T47D (cell line): Measurements from ENCODE around the gene MARCHF11.

Experiments used
- DNase-seq, 2 experiments: peaks; one replicate each; pipeline versions ENCODE4 v3.0.0 to v3.0.0-alpha.2; 2011 to 2012; ENCODE audit warnings: low read depth in 1 of 2, low spot score in 1 of 2
- JUND ChIP-seq: IDR thresholded peaks from 2 replicates; pipeline ENCODE4 v1.6.1; 2012; ENCODE audit warnings: low read depth
- in situ Hi-C: cut with HindIII; loops from 2 replicates; pipeline ENCODE4 v1.10.0; 2016; ENCODE audit warnings: low sequenced_read_pairs, low pct_unique_long_range_greater_than_20kb

The MARCHF11 gene

GRCh38 chr5:16147179-16147900, 32.3 kb downstream of the MARCHF11 start:
- in situ Hi-C loops = no loop called here
- TF ChIP-seq JUND = no peak
- no peak for DNase-seq

DNA sequence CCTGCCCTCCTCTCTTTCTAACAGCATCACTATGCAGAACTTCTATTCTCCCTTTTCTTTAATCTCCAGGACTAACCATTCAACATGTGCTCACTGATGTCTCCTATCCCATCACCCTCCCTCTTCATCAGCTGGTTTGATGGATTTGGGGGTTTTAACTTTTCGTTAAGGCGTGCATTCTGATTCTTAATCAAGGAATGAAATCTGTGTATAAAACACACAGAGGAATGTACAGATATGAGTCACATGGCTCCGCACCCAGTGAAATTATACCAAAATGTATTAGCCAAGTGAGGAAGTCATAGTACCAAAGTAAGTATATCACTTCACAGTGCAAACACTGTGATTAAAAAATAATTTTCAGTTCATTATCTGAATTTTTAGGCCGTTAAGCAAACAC, 35.2 kb downstream of the MARCHF11 start:
- in situ Hi-C loops = no loop called here
- TF ChIP-seq JUND = no peak
- no peak for DNase-seq

DNA sequence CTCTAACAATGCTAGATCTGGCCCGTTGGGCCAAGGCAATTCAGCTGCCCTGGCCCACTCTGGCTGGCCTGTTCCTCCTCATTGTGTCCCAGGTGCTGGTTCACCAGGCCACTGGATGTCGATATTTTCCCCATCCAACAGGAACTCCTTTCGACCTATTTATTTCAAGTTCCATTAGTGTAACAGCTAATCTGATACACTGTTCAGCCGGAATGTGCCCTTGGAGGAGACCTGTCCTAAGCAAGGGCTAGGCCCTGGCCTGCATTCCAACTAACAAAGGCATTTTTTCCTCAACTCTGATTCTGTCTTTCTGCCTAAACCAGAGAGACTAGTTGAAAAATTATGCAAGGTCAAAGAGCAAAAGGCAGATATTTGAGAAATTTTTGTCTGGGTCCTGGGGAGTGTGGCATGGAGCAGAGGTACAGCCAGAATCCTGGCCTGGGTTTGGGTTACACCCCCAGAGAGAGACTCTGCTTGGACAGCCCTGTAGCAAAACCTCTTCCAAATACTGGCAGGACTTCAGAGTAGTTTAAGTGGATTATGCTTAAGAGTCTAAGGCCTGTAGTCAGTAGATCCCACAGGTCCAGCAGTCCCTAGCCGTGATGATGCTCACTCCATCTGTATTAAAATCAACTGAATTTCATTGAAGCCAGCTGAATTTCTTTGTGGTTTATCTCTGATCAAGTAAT, 36.1 kb downstream of the MARCHF11 start:
- TF ChIP-seq JUND = no peak
- DNase-seq = no peak
- in situ Hi-C loops = no loop called here

DNA sequence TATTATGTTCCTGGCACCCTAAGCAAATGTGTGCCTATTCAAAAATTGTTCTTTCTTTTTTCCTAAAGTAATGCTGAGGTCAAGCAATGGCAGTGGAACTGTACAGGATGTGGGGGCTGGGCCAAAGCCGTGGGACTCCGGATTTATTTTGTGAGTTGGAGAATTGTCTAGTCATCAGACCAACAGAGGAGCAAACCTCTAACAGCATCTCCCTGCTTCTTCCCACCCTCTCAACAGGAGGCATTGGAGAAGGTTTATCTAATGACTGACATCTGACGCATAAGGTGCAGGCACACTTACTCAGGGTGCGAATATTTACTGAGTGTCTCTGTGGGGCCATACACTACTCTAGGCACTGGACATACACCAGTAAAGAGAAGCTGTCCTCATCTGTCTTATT, 38.6 kb downstream of the MARCHF11 start:
- no peak for DNase-seq
- no peak for TF ChIP-seq JUND
- in situ Hi-C loops = no loop called here

DNA sequence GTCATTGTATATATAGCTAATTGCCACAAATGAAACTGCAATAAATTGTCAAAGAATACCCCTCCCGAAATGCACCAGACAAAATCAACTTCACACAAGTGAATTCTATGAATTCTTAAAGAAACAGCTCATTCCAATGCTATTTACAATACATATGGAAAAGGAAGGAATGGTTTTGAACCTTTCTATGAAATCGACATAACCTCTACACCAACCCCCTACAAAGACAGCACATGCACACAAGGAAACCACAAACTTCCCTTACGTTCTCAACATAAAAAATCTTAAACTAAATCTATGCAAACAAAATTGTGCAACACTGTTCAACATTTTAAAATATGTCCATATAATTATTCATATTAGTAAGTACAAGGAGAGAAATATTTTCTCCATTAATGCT, 39.2 kb downstream of the MARCHF11 start:
- no peak for DNase-seq
- in situ Hi-C loops = no loop called here

GRCh38 chr5:16137177-16137576, 42.4 kb downstream of the MARCHF11 start:
- no peak for DNase-seq
- no peak for TF ChIP-seq JUND
- in situ Hi-C loops = no loop called here

More for the DNA sequence above, 39.2 kb downstream of the MARCHF11 start:
- no peak for TF ChIP-seq JUND

- in situ Hi-C loops = no loop called here
- no peak for DNase-seq
- no peak for TF ChIP-seq JUND
Measured at GRCh38 chr5:16135506-16135905, 44.1 kb downstream of the MARCHF11 start.

GRCh38 chr5:16135003-16135402, 44.6 kb downstream of the MARCHF11 start:
- in situ Hi-C loops = no loop called here
- DNase-seq = no peak
- no peak for TF ChIP-seq JUND

GRCh38 chr5:16134204-16134603, 45.4 kb downstream of the MARCHF11 start:
- in situ Hi-C loops = no loop called here
- no peak for DNase-seq
- TF ChIP-seq JUND = no peak

DNA sequence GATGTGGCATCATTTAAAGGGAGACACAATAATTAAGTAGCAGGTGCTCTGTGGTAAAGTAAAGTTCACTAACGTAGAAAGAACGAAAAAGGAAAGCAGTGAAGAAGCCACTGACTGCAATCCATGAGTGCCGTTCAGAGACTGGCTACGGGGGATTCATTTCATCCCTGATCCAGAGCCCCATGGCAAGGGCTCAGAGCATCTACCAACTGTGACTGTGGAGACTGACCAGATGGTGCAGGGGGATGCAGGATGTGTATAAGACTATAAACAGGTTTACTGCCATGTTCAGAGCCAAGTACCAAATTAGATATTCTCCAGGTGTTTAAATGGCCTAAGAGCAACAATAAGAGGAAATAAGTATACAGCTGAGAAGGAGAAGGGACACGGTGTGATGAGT, 47.7 kb downstream of the MARCHF11 start:
- TF ChIP-seq JUND = no peak
- in situ Hi-C loops = no loop called here
- DNase-seq = no peak

- in situ Hi-C loops = no loop called here
- no peak for TF ChIP-seq JUND
- DNase-seq = no peak
Measured at GRCh38 chr5:16128944-16129343, 50.6 kb downstream of the MARCHF11 start.

DNA sequence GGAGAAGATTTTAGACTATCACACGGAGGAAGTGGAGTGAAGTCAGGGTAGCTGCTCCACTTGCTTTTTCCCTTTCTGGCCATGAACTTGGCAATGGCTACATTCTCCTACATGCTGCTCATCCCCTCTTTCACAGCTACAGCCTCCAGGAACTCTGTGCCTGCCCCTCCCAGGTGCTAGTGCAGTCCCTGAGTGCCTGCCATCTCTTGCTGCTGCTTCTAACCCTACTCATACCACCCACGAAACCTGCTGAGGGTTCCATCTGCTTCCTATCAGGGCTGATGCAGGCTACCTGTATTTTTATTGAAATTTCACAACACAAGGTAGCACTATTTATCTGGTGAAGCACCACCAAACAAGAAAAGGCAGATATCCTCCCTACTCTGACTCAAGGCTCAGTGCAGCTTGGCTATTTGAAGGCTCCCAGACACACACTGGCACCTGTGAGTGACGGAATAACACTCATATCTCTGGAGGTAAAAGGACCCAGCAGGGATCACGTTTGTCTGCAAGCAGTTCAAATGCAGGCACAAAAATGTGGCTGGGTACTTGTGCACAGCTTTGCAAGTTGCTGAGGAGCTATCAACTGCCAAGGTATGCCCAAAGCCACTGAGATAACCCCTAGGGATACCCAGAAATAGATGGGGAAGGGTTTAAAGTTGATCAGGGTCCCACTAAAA, 51.6 kb downstream of the MARCHF11 start:
- TF ChIP-seq JUND = no peak
- DNase-seq = no peak
- in situ Hi-C loops = no loop called here

- TF ChIP-seq JUND = no peak
- in situ Hi-C loops = no loop called here
- no peak for DNase-seq
Measured at GRCh38 chr5:16120579-16120978, 59.0 kb downstream of the MARCHF11 start.
